ENCODE results near the gene RNF208.

DNA sequence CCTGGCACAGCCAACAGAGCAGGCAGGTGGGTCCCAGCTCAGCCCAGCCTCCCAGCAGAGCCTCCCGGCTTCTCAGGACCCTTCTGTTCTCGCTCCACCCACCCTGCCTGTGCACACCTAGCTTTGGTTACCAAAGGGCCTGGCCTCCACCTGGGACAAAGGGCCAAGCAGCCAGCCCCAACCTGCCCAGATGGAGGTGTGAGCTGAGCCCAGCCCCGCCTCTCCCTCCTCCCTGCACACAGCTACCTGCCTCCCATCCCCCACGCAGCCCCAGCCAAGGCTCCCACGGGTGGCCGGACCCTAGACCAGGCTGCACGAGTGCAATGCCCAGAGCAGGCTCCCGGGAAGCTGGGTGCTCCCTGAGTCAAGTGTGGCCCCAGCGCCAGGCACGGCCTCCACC lies 27.1 kb downstream of the RNF208 start:
- TF ChIP-seq EZH2phosphoT487 (IDR thresholded peaks at IDR 0.05; ENCODE audit: insufficient read depth, low read depth) (no peak), EZH2 (IDR thresholded peaks at IDR 0.05; ENCODE audit: insufficient read depth, poor library complexity, severe bottlenecking) (no peak)

All from GM23248 (cell line).